Umbilical cord (tissue), 2 donors: ENCODE measurements around the gene FOXO3. TPM values are rescaled to one million over a fixed set of nuclear protein-coding genes. Genes with fewer than 3 reads are reported as not detected.
A peak's percentile ranks its signal among the peaks of the same experiment; 100 is the strongest.

Experiments
- DNase-seq: peaks from one replicate; pipeline ENCODE4 v3.0.0-alpha.2; 2015; ENCODE audit warnings: low spot score
- total RNA-seq: library from RNA; depleted of rRNA; stranded (reverse); fragments of >200 nt; gene quantifications from one replicate; pipeline ENCODE4 v1.2.3, GENCODE V29; 2014; ENCODE audit warnings: low replicate concordance; ENCODE audit not compliant: insufficient read depth

Gene FOXO3
- total RNA-seq, 1 donor from 2014 or later = 52.0 TPM

DNA sequence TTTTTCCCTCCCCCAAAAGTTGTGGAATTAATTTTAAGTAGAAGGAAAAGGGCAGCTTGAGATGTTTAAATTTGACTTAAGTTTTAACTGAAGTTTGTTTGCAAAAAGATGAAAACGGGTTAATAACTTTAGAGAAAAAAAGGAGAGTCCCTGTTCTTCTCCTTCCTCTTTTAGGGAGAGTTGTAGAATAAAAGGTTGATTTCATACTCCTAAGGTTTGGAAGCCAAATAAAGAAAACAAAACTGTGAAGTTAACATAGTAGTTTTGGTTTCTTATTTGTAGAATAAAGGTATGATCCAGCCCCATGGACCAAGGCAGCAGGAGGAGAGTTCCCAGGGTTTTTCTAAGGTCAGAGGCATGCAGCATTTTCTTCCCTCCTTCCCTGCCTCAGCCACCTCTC lies 33.4 kb downstream of the FOXO3 start:
- DNase-seq = no peak

DNA sequence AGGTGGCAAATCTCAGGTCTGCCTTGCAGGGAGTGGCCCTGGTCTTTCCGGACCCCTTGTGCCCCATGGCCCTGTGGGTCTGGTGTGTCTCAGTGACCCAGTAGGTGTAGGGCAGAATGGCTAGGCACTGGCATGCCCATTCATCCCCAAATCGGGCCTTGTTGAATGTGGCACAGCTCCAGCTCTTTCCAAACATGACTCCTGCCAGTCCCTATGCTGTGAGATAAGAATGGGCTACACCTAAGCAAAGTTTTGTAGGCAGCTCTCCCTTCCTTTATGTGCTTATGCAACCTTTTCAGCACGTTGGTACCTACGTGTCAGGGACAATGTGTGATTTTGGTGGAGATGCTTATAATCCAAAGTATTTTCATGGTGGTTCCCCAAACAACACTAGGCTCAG lies 33.9 kb downstream of the FOXO3 start:
- DNase-seq = no peak

- DNase-seq = no peak
Measured at GRCh38 chr6:108596956-108597355, 36.2 kb downstream of the FOXO3 start.

- DNase-seq = no peak
Measured at GRCh38 chr6:108597572-108598304, 37.0 kb downstream of the FOXO3 start.

- DNase-seq = peak; percentile 76
Measured at GRCh38 chr6:108598305-108598863, 37.7 kb downstream of the FOXO3 start.

GRCh38 chr6:108604156-108604555 lies 43.4 kb downstream of the FOXO3 start:
- no peak for DNase-seq

DNA sequence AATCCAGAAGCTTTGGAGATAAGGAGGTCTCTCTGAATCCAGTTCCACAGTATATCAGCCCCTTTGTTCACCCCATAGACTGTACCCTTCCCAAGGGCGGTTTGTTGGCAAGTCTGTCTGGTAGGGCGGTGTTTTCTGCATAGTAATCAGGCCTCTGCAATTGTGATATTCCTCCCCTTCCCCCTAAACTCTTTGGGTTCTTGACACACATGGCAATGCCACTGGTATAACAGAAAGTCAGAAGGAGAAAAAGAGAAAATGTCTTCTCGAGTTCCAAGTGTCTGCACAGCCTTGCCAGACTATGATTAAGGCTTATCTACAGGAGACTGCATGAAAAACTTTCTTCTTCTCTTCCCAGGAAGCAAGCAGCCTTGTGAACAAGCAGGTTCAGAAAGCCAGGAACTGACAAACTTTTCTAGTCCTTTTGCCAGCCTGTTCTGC lies 45.6 kb downstream of the FOXO3 start:
- DNase-seq = no peak

DNA sequence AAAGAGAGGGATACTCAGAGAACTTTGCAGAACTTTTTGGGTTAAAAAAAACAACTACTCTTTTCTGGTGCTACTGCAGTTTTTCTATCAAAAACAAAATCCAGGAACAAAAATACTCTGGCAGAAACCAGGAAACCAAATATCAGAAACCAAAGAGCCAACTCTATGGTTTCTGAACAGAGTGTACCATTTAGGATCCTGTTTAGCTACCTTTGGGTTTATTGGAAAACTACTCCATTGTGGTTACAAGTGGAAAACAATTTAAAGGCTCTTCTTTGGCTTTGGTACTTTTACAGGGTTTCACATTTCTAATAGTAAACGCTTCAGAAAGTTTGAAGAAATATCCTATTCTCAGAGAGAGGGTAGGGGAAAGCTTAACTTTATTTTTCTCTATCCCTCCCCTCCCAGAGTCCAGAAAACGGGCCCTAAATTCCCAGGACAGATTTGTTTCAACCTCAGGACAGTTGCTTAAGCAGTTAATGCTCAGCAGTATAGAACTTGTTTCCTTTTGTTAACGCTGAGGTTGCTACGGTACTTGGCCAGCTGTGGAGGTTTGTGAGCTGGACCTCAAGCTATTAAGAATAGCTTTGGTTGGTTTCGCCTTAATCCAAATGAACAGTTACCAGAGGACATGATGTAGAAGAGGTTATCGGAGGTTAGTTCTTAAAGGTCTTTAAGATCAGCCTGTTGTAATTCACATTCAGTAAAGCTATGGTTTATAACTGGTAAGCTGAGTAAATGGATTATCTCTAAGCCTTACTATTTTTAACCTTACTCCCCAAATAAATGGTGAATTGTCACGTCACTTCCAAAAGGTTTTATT lies 47.9 kb downstream of the FOXO3 start:
- DNase-seq = peak; percentile 88

DNA sequence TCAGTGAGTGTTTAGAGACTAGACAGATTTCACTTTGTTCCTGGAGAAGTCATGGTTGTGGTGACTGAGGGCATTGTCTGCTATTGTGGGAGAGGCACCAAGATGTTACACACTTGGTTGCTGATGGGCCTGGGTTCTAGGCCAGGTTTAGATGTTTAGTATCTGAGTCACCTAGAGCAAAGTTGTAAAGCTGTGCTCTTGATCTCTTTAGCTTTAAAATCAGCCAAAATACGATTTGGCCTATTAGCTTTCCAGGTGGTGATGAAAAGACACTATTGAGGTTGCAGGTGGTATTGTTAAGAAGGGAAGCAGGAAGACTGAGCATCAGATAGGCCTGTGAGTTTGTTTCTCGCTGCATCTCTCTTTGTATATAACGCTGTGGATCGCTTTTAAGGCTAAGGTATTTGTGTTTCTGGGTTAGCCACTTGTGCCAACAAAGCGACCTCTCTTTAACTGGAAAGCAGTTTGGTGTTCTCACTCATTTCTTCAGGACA lies 48.6 kb downstream of the FOXO3 start:
- no peak for DNase-seq

GRCh38 chr6:108610270-108610839 lies 49.6 kb downstream of the FOXO3 start:
- no peak for DNase-seq

DNA sequence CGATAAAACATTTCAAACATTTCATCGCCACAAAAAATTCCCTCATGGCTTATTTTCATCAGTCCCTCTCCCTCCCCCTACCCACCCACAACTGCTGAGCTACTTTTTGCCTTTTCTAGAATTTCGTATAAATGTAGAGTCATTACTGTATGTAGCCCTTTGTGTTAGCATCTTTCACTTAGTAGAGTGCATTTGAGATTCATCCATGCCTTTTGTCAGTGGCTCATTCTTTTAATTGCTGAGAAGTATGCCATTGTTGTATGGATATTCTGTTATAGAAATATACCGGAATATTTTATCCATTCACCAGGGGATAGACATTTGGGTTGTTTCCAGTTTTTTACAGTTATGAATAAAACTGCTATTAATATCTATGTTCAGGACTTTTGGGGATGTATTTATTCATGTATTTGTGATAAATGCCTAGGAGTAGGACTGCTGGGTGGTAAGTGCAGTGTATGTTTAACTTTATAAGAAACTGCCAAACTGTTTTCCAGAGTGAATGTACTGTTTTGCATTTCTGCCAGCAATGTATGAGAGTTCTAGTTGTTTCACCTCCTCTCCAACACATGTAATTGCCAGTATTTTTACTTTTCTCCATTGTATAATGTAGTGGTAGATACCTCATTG lies 50.4 kb downstream of the FOXO3 start:
- no peak for DNase-seq

DNA sequence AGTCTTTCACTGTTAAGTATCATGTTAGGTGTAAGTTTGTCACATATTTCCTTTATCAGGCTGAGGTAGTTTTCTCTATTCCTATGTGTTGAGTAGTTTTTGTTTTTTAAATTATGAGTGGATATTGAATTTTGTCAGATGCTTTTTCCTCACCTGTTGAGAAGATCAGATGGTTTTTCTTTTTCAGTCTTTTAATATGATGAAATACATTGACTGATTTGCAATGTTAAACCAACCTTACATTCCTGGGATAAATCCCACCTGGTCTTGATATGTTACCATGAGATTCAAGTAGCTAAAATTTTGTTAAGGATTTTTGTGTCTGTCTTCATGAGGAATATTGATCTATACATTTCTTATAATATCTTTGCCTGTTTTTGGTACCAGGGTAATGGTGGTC lies 52.1 kb downstream of the FOXO3 start:
- DNase-seq = no peak

- no peak for DNase-seq
Measured at GRCh38 chr6:108616544-108616943, 55.8 kb downstream of the FOXO3 start.

DNA sequence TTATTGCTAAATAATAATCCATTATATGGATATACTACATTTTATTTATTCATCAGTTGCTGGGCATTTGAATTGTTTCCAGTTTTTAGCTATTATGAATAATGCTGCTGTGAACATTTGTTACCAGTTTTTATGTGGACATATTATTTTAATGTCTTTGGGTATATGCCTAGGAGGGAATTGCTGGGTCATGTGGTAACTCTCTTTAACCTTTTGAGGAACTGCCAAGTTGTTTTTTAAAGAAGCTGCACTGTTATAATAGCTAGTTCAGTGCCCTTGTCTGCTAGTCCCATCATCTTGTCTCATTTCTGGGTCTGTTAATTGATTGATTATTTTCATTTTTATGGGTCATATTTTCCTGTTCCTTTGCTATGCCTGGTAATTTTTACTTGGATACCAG lies 56.3 kb downstream of the FOXO3 start:
- no peak for DNase-seq

- no peak for DNase-seq
Measured at GRCh38 chr6:108618623-108619152, 58.0 kb downstream of the FOXO3 start.

DNA sequence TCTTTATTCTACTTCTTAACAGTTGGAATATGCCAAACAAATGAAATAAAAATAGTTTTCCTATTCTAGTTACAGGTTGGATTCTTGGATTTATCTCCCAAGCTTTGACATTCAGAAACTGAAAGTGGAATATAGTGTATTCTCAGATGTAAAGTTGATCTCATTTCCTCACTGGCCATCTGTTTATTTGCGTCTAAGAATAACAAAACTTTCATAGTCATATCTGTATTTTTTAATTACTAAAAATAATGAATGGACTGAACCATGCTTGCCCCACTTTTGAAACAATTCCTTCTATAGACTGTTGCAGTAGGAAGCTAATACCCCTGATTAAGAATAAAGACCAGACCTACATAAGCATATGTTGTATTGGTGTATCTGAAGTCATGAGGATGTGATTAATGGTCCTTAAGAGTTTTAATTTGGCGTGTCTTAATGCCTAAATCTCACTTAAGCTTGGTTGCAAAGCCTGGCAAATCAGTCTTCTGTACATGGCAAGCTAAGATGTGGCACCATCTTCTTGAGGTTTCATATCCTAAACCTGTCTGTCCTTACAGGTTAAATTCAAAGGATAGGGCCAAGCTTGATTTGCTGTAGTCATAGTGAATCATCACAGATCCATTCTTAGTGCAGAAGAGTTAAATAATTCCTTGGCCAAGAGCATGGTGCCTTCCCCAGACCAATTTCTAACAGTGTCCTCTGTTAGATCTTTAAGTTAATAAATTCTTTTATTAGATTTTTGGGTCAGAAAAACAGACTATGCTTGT lies 58.9 kb downstream of the FOXO3 start:
- DNase-seq = no peak

DNA sequence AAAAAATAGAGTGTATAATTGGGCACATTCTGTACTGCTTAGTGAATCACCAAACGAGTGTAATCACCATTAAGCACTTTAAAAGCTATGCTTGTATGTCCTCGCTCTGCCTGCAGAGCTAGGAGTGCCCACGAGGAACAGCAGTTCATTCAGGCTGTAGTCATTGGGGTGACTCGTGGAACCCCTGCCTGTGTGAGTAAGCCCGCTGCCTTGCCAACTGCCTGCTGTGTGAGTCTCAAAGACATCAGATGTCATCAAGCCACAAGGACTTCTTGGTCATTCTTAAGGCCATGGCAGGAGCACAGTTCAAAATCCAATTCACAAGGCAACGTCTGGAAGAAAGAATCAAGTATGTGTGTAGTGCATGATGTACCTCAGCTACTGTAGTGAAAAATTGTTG lies 60.4 kb downstream of the FOXO3 start:
- no peak for DNase-seq

DNA sequence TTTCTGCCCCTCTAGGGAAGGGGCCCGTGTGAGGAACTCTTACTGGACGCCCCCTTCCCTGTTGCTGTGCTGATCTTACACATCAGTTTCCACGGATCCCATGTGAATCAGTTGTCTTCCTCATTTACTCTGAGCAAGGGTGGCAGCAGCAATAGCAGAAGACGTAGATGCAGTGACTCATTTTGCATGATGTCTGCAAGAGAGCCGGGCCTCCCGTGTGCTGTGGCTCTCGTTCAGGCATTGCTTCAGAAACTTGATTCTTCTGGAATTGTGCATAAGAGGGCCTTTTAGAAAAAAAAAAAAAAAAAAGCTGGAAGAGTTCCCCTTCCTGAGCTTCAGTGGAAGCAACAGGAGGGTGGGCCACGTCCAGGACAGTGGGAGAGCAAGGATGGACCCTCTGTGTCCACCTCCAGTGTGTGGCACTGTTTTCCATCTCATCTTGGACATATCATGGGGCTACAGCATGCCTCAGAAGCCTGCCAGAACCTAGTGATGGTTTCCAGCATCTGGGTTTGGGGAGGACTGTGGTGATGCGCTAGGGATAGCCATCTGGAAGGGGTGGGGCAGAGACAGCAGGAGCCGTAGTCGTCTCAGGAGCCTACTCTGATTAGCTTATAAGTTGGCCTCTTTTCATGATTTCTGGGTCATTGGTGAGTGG lies 62.1 kb downstream of the FOXO3 start:
- DNase-seq = peak; percentile 81

- DNase-seq = no peak
Measured at GRCh38 chr6:108623995-108624394, 63.3 kb downstream of the FOXO3 start.

- no peak for DNase-seq
Measured at GRCh38 chr6:108625581-108625980, 64.9 kb downstream of the FOXO3 start.
